LNCaP clone FGC (cell line): ENCODE measurements around the gene NEDD9.

Source experiments
- DNase-seq: peaks from one replicate; pipeline ENCODE4 v3.0.0-alpha.2; 2011; ENCODE audit warnings: low read depth
- H3K4me3 ChIP-seq: 2 replicates; pipeline ENCODE4 v1.5.1; 2011; ENCODE audit warnings: mild to moderate bottlenecking, low read depth, low read length, control low read depth
- CTCF ChIP-seq: IDR thresholded peaks from 2 replicates; pipeline ENCODE4 v1.5.1; 2012; ENCODE audit warnings: mild to moderate bottlenecking; ENCODE audit not compliant: control insufficient read depth, insufficient read depth; ENCODE audit errors: extremely low read depth

The NEDD9 gene

DNA sequence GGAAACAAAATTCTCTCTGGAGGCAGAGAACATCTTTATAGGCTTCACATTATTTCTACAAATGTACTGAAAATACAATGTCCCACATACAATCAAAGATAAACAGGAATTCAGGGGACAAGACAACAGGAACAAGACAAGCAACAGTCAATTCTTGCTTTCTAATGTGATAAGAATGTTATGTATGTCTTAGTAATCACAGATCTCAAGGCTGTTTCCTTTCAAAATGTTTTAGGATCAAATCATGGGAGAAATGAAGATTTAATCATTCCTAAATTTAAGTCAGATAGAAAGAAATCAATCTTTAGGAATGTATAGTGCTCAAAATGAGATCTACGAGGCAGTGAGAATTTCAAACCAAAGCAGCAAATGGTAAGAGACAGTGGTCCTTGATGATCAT is 32.1 kb downstream of the NEDD9 start:
- H3K4me3 ChIP-seq: no peak overlapping the region
- no peak for TF ChIP-seq CTCF
- DNase-seq: no peak

DNA sequence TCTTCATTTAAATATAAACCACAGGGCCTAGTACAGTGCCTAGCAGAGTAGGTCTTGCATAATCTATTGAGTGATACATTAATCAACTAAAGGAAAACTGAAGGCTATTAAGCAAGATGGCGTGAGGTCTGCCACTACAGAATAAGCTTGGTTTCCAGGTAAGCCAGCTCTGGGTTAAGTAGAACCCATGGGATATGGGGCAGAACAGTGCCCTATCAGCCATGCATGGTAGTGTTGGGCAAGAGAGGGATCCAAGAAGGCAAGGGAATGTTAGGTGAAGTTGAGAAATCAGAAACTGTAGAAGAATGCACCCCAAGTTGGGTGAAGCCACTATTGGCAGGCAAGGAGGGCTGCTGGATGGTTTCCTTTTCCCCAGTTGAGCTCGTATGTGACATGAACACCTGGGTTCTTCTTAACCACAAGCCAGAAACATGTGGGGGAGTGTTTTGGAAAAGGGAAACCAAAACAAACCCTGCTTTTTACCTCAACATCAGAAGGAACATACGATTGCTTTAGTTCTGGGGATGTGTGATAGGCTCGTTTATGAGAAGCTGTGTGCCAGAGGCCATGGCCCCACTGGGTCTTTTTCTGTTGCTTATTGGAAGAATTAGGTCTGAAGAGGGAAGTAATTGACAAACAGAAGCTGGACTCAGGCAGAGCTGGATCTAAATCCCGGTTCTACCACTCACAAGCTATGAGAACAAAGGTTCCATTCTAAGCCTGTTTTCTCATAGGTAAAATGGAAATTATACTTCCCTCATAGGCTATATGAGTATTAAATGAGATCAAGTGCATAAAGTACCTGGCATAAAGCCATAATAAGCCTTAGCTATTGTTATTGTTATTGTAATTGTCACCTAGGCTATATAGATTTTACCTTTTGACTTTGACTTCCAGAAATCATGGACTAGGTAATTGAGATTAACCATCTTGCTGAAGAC is 33.5 kb downstream of the NEDD9 start:
- no peak overlapping the region for H3K4me3 ChIP-seq
- DNase-seq: no peak
- no peak for TF ChIP-seq CTCF

DNA sequence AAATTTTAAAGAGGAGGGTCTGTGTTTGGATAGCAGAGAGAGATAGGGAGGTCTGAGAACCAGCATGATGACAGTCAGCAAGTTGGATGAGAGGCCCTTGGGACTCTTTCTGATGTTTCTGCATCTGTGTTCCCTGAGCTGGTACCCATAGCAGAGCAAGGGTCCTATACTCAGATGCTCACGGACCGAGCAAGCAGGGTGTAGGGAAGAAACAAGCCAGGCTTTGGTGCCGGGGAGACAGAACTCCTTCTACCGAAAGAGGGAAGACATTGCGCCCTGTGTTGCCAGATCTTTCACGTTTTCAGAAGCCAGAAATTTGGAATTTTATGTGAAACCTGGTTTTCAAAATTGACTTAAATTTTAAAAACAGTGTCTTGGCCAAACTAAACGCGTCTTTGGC is 34.6 kb downstream of the NEDD9 start:
- no peak for TF ChIP-seq CTCF
- no peak overlapping the region for H3K4me3 ChIP-seq
- DNase-seq: no peak

DNA sequence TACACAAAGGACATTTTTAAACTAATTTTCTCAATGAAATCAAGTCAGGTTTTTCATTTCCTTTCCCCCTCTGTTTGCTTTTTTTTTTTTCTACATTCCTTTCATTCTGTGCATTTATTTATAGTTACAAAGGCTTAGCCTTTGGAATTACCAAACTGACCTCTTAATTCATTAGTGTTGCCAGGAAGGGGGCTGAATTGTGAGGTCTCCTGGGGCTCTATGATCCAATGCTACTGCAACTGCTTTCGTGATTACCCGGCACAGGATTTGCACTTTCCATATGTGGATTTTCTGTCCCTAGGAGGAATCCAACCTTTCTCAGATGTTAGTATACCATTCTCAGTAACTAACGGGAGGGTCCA is 35.3 kb downstream of the NEDD9 start:
- H3K4me3 ChIP-seq: no peak overlapping the region
- no peak for DNase-seq
- no peak for TF ChIP-seq CTCF

GRCh38 chr6:11196511-11197174 is 35.8 kb downstream of the NEDD9 start:
- no peak for TF ChIP-seq CTCF
- H3K4me3 ChIP-seq: no peak overlapping the region
- no peak for DNase-seq

DNA sequence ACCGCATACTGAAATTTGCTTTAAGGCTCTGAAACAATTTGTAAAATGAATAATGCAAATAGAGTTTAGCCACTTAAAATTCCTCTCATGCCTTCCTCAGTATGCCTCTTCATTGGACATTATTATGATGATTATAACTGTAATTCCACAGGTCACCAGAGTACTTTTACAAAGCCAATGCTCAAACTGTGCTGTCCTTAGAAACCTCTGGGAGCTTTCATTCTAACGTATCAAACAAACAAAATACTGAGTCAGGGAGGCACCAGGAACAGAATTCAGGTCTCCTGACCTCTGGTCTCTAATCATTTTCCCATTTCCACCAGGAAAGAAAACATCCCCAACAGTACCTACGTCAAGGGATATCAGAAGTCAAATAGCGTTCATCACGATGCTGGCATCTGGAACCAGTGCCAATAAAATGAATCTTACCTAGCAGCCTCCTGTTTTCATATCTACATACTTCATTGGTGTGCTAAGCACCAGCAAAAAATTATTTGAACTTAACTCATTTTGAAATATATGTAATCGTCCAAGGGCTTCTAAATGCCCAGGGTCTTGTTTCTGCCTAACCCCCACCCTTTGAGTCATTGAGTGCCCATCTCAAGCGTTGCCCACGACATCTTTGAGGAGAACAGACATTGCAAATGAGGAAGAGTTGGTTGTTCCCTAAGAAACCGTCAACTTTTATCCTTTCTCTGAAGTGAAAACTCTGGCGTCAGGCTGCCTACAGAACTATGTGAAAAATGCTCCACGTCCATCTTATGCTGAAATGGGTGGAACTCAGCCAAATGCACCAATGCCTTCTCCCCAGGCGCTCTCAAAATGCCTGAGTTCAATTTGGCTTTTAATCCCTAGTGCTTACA is 37.9 kb downstream of the NEDD9 start:
- DNase-seq: no peak
- no peak overlapping the region for H3K4me3 ChIP-seq
- TF ChIP-seq CTCF: no peak
